Smooth muscle cell (in vitro differentiated cells): Measurements from ENCODE around the gene CCDC177. TPM values are rescaled to one million over a fixed set of nuclear protein-coding genes. Genes with fewer than 3 reads are reported as not detected.

Experiments used
- DNase-seq: peaks from one replicate; lab custom pipeline; 2025; ENCODE audit not compliant: unreplicated experiment; lab: John Stamatoyannopoulos, UW
- H2AFZ ChIP-seq: fragments of 200-600 bp; sonication (generic); 2 replicates; pipeline ENCODE4 v1.6.0; 2016; ENCODE audit warnings: antibody characterized with exemption, low read depth, mild to moderate bottlenecking
- H3F3A ChIP-seq: fragments of 200-600 bp; sonication (generic); 2 replicates; pipeline ENCODE4 v1.6.0; 2017; ENCODE audit warnings: antibody characterized with exemption, low read depth
- H3K27ac ChIP-seq: fragments of 200-600 bp; sonication (generic); 2 replicates; pipeline ENCODE4 v1.5.1; 2016; ENCODE audit warnings: low read depth, mild to moderate bottlenecking
- H3K27me3 ChIP-seq: fragments of 200-600 bp; sonication (generic); 2 replicates; pipeline ENCODE4 v1.6.1; 2016; ENCODE audit warnings: low read depth, mild to moderate bottlenecking
- H3K36me3 ChIP-seq: fragments of 200-600 bp; sonication (generic); 2 replicates; pipeline ENCODE4 v1.5.1; 2016; ENCODE audit warnings: low read depth
- H3K4me1 ChIP-seq: fragments of 200-600 bp; sonication (generic); 2 replicates; pipeline ENCODE4 v1.5.1; 2016; ENCODE audit warnings: low read depth
- H3K4me2 ChIP-seq: fragments of 200-600 bp; sonication (generic); 2 replicates; pipeline ENCODE4 v1.6.0; 2016; ENCODE audit warnings: mild to moderate bottlenecking
- H3K4me3 ChIP-seq: fragments of 200-600 bp; sonication (generic); 2 replicates; pipeline ENCODE4 v1.5.1; 2016; ENCODE audit warnings: mild to moderate bottlenecking
- H3K79me2 ChIP-seq: fragments of 200-600 bp; sonication (generic); 2 replicates; pipeline ENCODE4 v1.6.0; 2016; ENCODE audit warnings: low read depth, mild to moderate bottlenecking
- H3K9ac ChIP-seq: fragments of 200-600 bp; sonication (generic); 2 replicates; pipeline ENCODE4 v1.6.0; 2016; ENCODE audit warnings: low read depth
- H3K9me3 ChIP-seq: fragments of 200-600 bp; sonication (generic); replicated peaks from 2 replicates; pipeline ENCODE4 v1.5.1; 2016; ENCODE audit warnings: low read depth
- H4K20me1 ChIP-seq: fragments of 200-600 bp; sonication (generic); 2 replicates; pipeline ENCODE4 v1.6.0; 2016; ENCODE audit warnings: low read depth
- WGBS: methylation state at CpG from one replicate; pipeline ENCODE4 v1.1.7; 2016; ENCODE audit warnings: low lambda C conversion rate; 5-methylcytosine and 5-hydroxymethylcytosine counted together
- polyA plus RNA-seq: library from polyadenylated mRNA; unstranded; fragments of >200 nt; fragmentation: Nextera tagmentation; extraction: Ambion mirVana; gene quantifications from 2 replicates; pipeline ENCODE4 v1.2.1, GENCODE V29; 2016
- total RNA-seq: library from RNA; depleted of rRNA; stranded (reverse); fragments of >200 nt; gene quantifications from 2 replicates; pipeline ENCODE4 v1.2.3, GENCODE V29; 2014
- TF ChIP-seq, protein P1 (sequence below): fragments of 200-600 bp; sonication (generic); IDR thresholded peaks from 2 replicates; pipeline ENCODE4 v1.5.1; 2017; ENCODE audit warnings: borderline replicate concordance, mild to moderate bottlenecking, antibody characterized with exemption; ENCODE audit not compliant: insufficient read depth, poor library complexity, severe bottlenecking

CCDC177 gene
- total and polyA plus RNA-seq, 2 experiments from 2014 or later = not detected

DNA sequence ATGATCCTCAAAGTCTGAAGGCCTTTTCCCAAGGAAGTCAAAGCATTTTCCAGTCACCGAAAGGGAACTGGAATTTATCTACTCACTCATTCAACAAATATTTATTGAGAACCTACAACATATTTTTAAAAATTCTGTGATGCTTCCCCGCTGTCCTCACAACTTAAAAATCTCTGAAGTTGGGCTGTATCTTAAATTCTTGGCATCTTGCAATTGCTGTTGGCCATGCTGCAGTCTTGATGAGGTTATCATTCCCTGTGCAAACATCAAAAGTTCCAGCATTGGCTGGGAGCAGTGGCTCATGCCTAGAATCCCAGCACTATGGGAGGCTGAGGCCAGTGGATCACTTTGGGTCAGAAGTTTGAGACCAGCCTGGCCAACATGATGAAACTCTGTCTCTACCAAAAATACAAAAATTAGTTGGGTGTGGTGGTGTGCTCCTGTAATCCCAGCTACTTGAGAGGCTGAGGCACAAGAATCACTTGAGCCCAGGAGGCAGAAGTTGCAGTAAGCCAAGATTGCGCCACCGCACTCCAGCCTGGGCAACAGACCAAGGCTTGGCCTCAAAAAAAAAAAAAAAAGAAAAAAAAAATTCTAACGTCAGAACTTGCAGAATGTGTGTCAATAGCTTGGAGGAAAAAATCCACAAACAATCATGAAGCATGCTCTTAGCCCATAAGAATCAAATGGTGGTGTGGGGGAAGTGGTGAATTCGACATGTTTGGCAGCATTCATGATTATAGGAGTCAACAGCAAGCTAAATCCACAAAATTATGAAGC lies 34.9 kb downstream of the CCDC177 start:
- H3K79me2 ChIP-seq = no peaks in the 10 kb centered on the region
- H3K9me3 ChIP-seq = no peaks in the 10 kb centered on the region
- H3K4me1 ChIP-seq = no peaks in the 10 kb centered on the region
- TF ChIP-seq, protein P1, sequence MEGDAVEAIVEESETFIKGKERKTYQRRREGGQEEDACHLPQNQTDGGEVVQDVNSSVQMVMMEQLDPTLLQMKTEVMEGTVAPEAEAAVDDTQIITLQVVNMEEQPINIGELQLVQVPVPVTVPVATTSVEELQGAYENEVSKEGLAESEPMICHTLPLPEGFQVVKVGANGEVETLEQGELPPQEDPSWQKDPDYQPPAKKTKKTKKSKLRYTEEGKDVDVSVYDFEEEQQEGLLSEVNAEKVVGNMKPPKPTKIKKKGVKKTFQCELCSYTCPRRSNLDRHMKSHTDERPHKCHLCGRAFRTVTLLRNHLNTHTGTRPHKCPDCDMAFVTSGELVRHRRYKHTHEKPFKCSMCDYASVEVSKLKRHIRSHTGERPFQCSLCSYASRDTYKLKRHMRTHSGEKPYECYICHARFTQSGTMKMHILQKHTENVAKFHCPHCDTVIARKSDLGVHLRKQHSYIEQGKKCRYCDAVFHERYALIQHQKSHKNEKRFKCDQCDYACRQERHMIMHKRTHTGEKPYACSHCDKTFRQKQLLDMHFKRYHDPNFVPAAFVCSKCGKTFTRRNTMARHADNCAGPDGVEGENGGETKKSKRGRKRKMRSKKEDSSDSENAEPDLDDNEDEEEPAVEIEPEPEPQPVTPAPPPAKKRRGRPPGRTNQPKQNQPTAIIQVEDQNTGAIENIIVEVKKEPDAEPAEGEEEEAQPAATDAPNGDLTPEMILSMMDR = no peak
- H3K4me2 ChIP-seq = no peak overlapping the region
- 84% methylated on average over 6 of the region's 6 CpGs for WGBS
- H4K20me1 ChIP-seq = no peaks in the 10 kb centered on the region
- DNase-seq = no peak
- no peaks in the 10 kb centered on the region for H3K36me3 ChIP-seq
- no peak overlapping the region for H3K4me3 ChIP-seq
- H3F3A ChIP-seq = no peaks in the 10 kb centered on the region
- H3K27ac ChIP-seq = no peak overlapping the region
- peaks cover 8% of the 10 kb centered on the region for H3K27me3 ChIP-seq
- no peak overlapping the region for H3K9ac ChIP-seq
- H2AFZ ChIP-seq = no peak overlapping the region

DNA sequence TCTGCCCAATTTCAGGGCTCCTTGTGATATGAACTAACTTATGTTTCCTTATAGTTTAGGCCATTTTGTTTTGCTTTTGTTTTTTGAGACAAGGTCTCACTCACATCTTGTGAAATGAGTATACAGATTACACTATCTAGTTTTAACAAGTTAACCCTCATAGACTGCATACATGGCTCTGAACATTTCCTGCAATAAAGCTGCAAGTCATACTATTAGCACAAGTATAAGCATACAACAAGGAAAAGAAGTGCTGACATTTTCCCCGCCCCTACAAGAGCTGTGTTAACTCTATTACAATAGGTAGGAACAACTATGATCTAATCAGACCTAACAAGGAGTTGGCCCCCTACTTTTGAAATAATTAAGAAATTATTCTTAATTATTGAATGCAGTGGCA lies 35.9 kb downstream of the CCDC177 start:
- H4K20me1 ChIP-seq = no peaks in the 10 kb centered on the region
- H3F3A ChIP-seq = no peaks in the 10 kb centered on the region
- 83% methylated on average over 1 of the region's 1 CpG for WGBS
- no peaks in the 10 kb centered on the region for H3K4me1 ChIP-seq
- no peak overlapping the region for H2AFZ ChIP-seq
- H3K27me3 ChIP-seq = peaks cover 4% of the 10 kb centered on the region
- H3K9me3 ChIP-seq = no peaks in the 10 kb centered on the region
- no peak overlapping the region for H3K4me2 ChIP-seq
- TF ChIP-seq, protein P1 = no peak
- H3K9ac ChIP-seq = no peak overlapping the region
- H3K79me2 ChIP-seq = no peaks in the 10 kb centered on the region
- no peak for DNase-seq
- H3K4me3 ChIP-seq = no peak overlapping the region
- no peaks in the 10 kb centered on the region for H3K36me3 ChIP-seq
- H3K27ac ChIP-seq = no peak overlapping the region

DNA sequence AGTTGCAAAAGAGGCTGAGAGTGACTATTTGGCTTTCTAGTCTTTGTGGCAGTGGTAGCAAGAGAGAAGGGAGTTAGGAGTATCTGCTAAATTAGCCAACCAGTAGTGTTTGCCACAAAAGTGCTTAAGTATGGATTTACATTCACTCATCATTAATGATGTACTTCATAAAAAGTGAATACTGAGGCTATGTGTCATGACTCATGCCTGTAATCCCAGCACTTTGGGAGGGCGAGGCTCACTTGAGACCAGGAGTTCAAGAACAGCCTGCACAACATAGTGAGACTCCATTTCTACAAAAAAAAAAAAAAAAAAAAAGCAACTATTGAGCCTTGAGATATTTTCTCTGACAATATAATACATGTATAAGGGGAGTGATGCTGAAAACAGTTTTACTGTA lies 36.8 kb downstream of the CCDC177 start:
- H3K9me3 ChIP-seq = no peaks in the 10 kb centered on the region

More for the DNA sequence above, 36.8 kb downstream of the CCDC177 start:
- H3K4me3 ChIP-seq = no peak overlapping the region
- H3K79me2 ChIP-seq = no peaks in the 10 kb centered on the region
- H3K9ac ChIP-seq = no peak overlapping the region
- H3K4me2 ChIP-seq = no peak overlapping the region
- H2AFZ ChIP-seq = no peak overlapping the region
- WGBS = 71% methylated on average over 1 of the region's 1 CpG
- no peaks in the 10 kb centered on the region for H3F3A ChIP-seq
- H3K4me1 ChIP-seq = no peaks in the 10 kb centered on the region
- TF ChIP-seq, protein P1 = no peak
- no peaks in the 10 kb centered on the region for H4K20me1 ChIP-seq
- DNase-seq = no peak
- peaks cover 4% of the 10 kb centered on the region for H3K27me3 ChIP-seq
- no peak overlapping the region for H3K27ac ChIP-seq
- no peaks in the 10 kb centered on the region for H3K36me3 ChIP-seq
